Mucosa of descending colon (tissue), 3 donors: Measurements from ENCODE around the gene AKR1E2. TPM values are rescaled to one million over a fixed set of nuclear protein-coding genes. Genes with fewer than 3 reads are reported as not detected.

Experiments used
- ATAC-seq: fragments of 200-7000 bp; cut with Tn5 transposase; one replicate; pipeline ENCODE4 v1.9.1; 2020; ENCODE audit warnings: mild to moderate bottlenecking, moderate library complexity
- DNase-seq, 3 donors: peaks; one replicate each; pipeline ENCODE4 v3.0.0-alpha.2; 2020
- H3K36me3 ChIP-seq: fragments of 200-600 bp; one replicate; pipeline ENCODE4 v1.8.0; 2021; ENCODE audit warnings: low read depth, mild to moderate bottlenecking
- H3K4me1 ChIP-seq: fragments of 200-600 bp; one replicate; pipeline ENCODE4 v1.8.0; 2021; ENCODE audit warnings: low read depth, mild to moderate bottlenecking
- H3K4me3 ChIP-seq: fragments of 200-600 bp; one replicate; pipeline ENCODE4 v1.8.0; 2021; ENCODE audit warnings: mild to moderate bottlenecking
- H3K9me3 ChIP-seq: fragments of 200-600 bp; one replicate; pipeline ENCODE4 v1.8.0; 2021; ENCODE audit warnings: mild to moderate bottlenecking
- intact Hi-C, 2 donors: fragments of 100-400 bp; cut with DNase I in 1 of 2; cut with micrococcal nuclease in 1 of 2; formaldehyde crosslinking; loops; one replicate each; pipeline versions ENCODE4 v1.11.0 to v1.11.1; 2022; cut with DNase I, micrococcal nuclease
- total RNA-seq, 3 donors: library from RNA; stranded (reverse); fragmentation: NEBNext Ultra II Directional in 2 of 3; extraction: Animal tissue kit (Norgen Biotek cat#: 25700) in 2 of 3; gene quantifications; one replicate each; pipeline versions ENCODE4 v1.2.1 to v1.2.4, GENCODE V29; 2021 to 2023
- TF ChIP-seq, protein P1 (sequence below): fragments of 200-600 bp; IDR thresholded peaks from one replicate; pipeline ENCODE4 v1.8.0; 2022; ENCODE audit warnings: antibody characterized with exemption, mild to moderate bottlenecking
- donor health status: DM: no; HTN: no; CAD: no; lungs with moderate emphysema.
- donor health status: DM: no; HTN: no; CAD: no.
- donor health status: DM: no; HTN: yes; CAD: no.

AKR1E2 gene
- total RNA-seq, 3 donors from 2014 or later, result 6.7 to 20.4 (median 8.0) TPM

DNA sequence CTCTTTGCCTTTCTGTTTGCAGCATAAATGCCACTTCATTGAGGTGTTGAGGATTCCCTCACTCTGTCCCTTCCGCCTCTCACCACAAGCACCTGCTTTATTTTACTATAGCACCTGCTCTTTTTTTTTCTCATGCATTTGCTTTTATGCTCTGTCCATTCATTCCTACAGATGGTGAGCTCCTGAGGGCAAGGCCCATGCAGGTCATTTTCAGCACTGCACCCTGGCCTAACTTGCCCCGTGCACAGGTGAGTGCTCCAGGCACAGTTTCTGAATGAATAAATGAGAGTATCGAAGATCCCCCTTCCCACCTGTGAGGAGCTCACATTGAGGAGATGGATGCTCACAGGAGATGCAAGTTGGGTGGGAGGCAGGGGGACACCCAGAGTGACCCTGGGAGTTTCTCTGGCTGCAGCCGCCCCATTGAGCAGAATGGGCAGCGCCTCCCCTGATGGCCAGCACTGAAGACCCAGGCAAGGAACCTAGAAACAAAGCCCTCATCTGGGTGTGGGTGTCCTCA is 1.2 kb upstream of the AKR1E2 start:
- no peaks in the 10 kb centered on the region for H3K36me3 ChIP-seq
- intact Hi-C loops, result no loop called here
- TF ChIP-seq, protein P1, sequence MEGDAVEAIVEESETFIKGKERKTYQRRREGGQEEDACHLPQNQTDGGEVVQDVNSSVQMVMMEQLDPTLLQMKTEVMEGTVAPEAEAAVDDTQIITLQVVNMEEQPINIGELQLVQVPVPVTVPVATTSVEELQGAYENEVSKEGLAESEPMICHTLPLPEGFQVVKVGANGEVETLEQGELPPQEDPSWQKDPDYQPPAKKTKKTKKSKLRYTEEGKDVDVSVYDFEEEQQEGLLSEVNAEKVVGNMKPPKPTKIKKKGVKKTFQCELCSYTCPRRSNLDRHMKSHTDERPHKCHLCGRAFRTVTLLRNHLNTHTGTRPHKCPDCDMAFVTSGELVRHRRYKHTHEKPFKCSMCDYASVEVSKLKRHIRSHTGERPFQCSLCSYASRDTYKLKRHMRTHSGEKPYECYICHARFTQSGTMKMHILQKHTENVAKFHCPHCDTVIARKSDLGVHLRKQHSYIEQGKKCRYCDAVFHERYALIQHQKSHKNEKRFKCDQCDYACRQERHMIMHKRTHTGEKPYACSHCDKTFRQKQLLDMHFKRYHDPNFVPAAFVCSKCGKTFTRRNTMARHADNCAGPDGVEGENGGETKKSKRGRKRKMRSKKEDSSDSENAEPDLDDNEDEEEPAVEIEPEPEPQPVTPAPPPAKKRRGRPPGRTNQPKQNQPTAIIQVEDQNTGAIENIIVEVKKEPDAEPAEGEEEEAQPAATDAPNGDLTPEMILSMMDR, result no peak
- DNase-seq (no peak), ATAC-seq (no peak)
- H3K4me1 ChIP-seq, result no peaks in the 10 kb centered on the region
- H3K4me3 ChIP-seq, result no peak overlapping the region
- H3K9me3 ChIP-seq, result no peaks in the 10 kb centered on the region

DNA sequence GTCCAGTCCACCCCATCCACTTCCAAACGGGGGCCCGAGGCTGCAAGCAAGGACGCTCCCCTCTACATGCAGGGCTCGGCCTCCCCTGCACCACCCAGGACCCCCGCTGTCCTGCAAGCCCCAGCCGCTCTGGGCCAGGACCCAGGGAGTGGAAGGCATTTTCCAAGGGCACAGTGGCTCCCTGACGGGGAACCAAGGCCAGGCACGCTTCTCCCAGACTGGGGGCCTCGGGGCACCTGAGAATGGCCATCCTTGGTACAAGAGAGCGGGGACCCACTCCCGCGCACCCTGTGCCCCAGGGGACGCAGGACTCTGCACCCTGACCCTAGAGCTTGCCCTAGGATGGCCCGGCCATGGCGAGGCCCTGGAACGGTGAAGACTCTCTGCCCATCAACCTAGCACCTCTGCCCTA is 545 bp upstream of the AKR1E2 start:
- TF ChIP-seq, protein P1, result no peak
- ATAC-seq, result no peak
- no peaks in the 10 kb centered on the region for H3K36me3 ChIP-seq
- intact Hi-C loops, result no loop called here
- no peaks in the 10 kb centered on the region for H3K9me3 ChIP-seq
- peak in 1 of 3 donors; percentile 31 for DNase-seq
- H3K4me3 ChIP-seq, result no peak overlapping the region
- H3K4me1 ChIP-seq, result no peaks in the 10 kb centered on the region

DNA sequence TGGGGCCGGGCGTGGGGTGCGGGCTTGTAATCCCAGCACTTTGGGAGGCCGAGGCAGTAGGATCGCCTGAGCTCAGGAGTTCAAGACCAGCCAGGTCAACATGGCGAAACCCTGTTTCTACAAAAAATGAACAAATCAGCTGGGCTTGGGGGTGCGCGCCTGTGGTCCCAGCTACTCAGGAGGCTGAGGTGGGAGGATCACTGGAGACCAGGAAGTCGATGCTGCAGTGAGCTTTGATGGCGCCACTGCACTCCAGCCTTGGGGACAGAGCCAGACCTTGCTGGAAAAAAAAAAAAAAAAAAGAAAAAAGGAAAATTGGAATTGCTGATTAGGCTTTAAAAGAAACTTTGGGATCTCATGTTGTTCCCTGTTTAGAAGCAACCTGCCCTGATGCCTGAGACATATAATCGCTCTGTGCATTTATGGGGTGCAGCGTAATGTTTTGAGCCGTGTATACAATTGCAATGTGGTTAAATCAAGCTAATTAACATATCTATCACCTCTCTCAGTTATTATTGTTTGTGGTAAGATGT is 851 bp downstream of the AKR1E2 start:
- ATAC-seq (no peak), DNase-seq (no peak)
- H3K36me3 ChIP-seq, result no peaks in the 10 kb centered on the region
- H3K4me1 ChIP-seq, result no peaks in the 10 kb centered on the region
- intact Hi-C loops, result no loop called here
- no peaks in the 10 kb centered on the region for H3K9me3 ChIP-seq
- H3K4me3 ChIP-seq, result no peak overlapping the region
- TF ChIP-seq, protein P1, result no peak

DNA sequence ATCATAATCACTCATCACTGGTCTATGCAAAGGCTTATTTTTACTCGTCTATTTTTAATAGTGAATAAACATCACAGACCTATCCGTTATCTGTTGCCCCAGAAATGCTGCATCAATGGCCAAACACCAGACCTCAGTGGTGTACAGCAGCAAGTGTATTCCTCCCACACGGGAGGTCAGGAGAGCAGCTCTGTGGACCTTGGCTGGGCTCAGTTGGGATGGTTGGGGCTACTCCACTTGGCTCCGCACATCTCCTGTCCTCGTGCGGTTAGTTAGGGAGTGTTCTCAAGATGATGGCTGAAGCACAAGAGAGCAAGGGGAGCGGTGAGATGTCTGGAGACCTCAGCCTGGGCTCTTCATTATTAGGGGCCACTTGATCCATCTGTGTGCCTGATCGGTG is 2.0 kb downstream of the AKR1E2 start:
- Histone ChIP-seq H3K4me3 (no peak overlapping the region), H3K4me1 (no peaks in the 10 kb centered on the region), H3K9me3 (no peaks in the 10 kb centered on the region), H3K36me3 (no peaks in the 10 kb centered on the region)
- DNase-seq (no peak), ATAC-seq (no peak)
- intact Hi-C loops, result no loop called here
- TF ChIP-seq, protein P1, result no peak

DNA sequence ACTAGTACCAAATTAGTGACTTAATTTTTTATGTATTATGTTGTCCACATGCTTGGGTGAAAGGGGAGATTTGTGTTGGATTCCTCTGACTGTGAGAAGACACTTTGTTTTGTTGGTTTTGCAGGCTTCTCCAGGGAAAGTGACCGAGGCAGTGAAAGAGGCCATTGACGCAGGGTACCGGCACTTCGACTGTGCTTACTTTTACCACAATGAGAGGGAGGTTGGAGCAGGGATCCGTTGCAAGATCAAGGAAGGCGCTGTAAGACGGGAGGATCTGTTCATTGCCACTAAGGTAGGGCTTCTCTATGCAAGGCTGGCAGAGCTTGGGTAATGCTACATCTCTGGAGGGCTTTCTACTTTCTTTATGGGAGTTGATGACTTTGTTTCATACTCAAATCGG is 4.5 kb downstream of the AKR1E2 start:
- TF ChIP-seq, protein P1, result no peak
- DNase-seq (no peak), ATAC-seq (no peak)
- Histone ChIP-seq H3K4me3 (no peak overlapping the region), H3K9me3 (no peaks in the 10 kb centered on the region), H3K4me1 (no peaks in the 10 kb centered on the region), H3K36me3 (no peaks in the 10 kb centered on the region)
- intact Hi-C loops, result no loop called here

DNA sequence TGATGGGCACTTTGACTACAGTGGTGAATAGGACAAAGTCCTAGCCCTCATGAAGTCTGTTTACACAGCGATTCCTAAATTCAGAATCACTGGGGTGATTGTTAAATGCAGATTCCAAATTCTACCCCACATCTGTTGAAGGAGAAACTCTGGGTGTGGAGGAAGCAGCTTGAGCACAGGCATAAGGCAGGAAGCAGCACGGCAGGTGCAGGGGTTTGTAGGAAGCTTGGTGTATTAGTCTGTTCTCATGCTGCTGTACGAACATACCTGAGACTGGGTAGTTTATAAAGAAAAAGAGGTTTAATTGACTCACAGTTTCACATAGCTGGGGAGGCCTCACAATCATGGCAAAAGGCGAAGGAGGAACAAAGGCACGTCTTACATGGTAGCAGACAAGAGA is 5.1 kb downstream of the AKR1E2 start:
- DNase-seq (no peak), ATAC-seq (no peak)
- TF ChIP-seq, protein P1, result no peak
- no peaks in the 10 kb centered on the region for H3K9me3 ChIP-seq
- no peaks in the 10 kb centered on the region for H3K4me1 ChIP-seq
- intact Hi-C loops, result no loop called here
- H3K4me3 ChIP-seq, result no peak overlapping the region
- no peaks in the 10 kb centered on the region for H3K36me3 ChIP-seq
